Globus pallidus (tissue), 1 donor: ENCODE results near the gene TNS1.

Experiments used
- DNase-seq: peaks from one replicate; pipeline ENCODE4 v3.0.0-alpha.2; 2015; ENCODE audit warnings: low spot score

The TNS1 gene

GRCh38 chr2:217942731-217943335 lies 60.0 kb downstream of the TNS1 start:
- DNase-seq = peak; percentile 89

DNA sequence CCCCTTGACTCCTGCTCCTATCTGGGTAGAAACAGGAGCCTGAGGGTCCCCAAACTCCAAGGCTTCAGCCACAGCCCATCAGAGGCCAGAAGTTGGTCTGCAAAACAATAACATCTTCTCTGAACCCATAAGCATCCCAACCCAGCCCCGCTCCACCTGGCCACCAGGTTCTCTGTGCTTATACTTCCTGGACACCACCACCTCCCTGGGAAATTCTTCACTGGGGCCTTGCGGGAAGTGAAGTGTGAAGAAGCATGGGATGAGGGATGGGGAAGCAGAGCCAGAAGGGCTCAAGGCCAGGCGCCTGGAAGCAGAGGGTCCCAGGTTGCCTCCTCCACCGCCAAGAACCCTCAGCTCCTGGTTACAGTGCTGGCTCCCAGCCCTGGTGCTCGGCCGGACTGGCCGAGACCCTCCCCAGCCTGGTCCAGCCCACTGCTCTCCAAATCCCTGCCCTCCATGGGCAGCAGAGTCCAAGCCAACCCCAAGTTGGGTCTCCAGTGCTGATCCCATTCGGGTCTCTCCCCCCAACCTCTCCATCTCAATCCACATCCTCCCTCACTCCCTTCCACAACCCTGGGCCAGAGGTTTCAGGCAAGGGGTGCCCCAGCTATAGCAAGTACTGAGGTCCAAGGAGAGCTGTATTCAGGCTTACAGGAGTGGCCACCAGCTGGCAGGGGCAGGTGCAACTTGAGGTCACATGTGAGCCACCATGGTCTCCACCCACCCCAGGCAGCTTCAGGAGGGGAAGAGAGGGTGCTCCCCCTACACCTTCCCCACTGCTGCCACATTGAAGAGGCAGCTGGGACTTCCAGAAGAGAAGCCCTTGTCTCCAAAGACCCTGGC lies 60.7 kb downstream of the TNS1 start:
- no peak for DNase-seq

GRCh38 chr2:217941339-217941738 lies 61.5 kb downstream of the TNS1 start:
- no peak for DNase-seq

DNA sequence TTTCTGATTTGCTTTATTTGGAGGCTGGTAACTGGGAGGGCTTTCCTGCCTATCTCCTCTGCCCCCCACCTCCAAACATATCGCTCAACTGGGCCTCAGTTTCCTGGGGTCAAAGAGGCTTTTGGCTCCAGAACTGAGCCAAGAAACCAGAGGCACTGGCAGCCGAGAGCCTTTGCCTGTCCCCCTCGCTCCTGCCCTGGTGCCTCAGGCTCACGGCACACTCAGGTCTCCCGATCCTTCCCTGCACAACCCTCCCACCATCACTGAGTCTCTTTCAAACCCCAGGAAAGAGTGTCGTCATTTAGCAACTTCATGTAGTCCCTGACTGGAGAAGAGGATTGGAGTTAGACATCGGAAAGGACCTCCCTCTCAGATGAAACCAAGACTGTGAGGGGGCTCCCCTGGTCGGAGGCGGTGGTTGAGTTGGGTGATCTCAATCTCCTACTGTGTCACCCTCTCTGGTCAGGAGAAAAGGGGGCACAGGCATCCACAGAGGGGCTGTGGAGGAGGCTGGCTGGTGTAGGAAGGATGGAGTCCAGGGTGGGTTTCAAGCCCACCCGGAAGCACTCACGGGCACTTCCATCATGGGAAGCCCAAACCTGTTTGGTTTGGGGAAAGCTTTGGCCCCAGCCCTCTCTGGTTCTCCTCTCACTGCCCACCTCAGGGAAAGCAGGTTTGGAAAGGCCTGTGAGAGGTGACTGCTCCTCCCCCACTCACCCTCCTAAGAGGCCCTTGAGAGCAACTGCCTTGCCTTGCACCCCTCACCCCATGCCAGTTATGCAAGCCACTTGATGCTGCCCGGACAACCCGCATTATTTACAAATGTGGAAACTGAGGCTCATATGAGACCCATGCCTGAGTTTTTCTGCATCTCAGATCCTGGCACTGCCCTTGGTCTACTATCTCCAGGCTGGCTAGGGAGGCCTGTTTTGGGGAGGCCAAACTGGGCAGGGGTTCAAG lies 62.3 kb downstream of the TNS1 start:
- no peak for DNase-seq

DNA sequence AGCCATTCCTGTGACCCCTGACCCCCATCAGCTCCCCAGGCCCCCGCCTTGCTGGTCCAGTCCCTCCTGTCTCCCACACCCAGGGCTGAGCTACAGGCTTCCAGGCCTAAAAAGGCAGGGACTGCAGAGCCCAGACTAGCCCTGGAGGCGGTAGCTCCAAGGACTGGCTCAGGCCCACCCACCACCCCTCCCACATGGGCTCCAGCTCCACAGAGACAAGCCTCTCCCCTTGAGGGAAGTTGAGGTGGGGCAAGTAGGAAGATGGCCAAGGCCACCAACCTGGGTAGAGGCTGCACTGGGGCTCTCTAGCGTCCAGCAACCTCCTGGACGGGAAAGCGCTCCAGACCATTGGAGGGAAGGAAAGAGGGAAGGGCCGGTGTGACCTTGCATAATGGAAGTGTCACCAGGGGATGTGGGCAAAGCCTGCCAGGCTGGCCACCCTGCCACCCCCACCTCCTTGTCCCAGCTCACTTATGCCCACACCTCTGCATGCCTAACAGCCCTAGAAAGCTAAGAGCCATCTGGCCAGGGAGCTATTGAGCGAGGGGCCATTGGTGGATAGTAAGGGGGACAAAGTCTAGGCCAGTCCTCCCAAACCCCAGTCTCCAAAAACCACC lies 63.1 kb downstream of the TNS1 start:
- DNase-seq = no peak

DNA sequence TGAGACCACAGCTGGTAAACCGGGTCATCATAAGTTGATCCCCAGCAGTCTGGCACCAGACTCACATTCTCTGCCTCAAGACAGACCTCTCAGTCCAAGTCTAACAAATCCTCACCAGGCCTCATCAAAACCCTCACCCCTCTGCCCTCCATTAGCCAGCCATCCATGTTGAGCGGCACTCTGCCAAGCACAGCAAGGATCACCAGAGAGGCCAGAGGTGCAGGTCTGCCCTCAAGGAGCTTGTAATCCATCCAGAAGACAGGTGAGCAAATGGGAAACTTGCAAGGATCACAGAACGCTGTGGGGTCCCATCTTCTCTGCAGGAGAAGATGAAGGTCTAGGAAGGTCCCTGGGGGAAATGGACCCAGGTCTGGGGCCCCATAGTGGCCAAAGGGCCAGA lies 63.6 kb downstream of the TNS1 start:
- DNase-seq = no peak

DNA sequence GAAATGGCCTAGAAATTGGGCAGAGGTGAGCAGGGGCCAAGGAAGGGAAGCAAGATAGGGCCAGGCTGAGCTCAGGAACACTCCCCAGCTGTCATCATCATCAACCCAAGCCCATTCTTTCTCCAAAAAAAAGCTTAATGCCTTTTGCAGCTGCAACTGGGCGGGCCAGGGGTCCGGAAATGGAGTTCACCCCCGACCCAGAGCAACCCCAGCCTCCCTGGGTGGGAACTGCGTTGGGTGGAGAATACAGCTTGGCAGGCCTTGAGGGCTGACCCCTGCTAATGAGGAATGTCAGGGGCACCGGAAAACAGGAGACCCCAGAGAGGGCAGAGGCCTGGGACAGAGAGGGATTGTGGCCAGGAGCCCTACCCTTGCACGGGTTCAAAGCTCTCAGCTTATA lies 64.8 kb downstream of the TNS1 start:
- DNase-seq = no peak

DNA sequence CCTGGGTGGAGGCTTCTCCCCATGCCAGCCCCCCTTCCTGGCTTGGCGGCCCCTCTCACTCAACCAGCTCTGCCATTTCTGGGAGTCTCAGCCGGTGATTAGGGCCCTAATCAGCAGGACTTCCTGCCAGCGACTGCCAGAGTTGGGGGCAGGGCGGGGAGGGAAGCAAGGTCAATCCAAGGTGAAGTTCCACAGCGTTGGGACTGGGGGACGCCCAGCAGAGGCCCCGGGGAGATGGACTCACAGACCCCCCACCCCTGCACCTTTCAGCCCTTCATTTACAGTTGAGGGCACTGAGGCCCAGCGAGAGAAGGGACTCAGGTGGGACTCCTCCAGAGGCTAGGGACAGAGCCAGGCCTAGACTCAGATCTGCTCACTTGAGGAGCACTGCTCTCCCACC lies 65.3 kb downstream of the TNS1 start:
- no peak for DNase-seq

DNA sequence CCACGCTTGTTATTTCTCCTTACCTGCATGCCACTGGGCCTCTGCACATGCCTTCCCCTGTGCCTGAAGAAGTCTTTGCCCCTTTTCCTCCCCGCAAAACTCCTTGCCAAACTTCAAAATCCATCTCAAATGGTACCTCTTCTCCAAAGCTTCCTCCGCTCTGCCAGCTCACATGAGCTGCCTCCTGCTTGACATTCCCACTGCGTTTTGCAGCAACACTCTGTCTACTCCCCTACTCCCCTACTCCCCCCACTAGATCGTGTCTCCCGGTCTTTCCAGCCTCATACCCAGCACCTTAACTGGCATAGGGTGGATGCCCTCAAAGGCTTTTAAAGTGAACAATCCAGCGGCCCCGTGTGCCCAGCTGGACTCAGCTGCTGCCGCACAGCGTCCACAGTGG lies 65.8 kb downstream of the TNS1 start:
- DNase-seq = no peak

DNA sequence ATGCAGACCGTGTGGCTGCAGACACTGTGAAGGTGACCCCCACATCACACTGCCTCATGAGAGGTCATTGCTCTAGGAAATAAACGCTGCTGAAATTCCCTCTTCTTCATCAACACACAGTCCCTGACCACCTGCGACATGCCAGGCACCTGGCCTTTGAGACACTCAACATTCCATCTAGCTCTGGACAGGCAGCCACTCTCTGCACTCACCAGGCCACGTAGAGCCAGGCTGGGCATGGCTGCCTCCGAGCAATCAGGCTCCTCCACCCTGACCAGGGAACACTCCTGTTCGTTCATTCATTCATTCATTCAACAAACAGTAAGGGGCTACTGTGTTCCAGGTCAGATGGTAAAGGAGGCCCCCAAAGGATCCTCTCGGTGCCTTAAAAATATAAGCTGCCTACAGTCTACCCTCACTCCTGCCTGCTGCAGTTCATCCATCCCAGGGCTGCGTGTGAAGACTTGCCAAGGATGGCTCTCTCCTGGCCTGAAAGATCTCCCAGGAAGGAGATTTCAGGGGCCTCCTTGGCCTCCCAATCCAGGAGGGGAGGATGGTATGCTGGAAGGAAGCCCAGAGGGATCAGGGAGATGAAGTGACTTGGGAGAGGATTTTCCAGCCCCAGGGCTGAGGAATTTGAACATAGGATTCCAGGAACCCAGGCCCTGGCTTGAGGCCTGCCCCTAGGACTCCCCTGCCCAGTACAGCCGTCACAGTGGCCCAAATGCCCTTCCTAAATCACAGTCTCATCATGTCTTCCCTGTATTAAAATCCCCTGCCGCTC lies 66.7 kb downstream of the TNS1 start:
- DNase-seq = no peak

DNA sequence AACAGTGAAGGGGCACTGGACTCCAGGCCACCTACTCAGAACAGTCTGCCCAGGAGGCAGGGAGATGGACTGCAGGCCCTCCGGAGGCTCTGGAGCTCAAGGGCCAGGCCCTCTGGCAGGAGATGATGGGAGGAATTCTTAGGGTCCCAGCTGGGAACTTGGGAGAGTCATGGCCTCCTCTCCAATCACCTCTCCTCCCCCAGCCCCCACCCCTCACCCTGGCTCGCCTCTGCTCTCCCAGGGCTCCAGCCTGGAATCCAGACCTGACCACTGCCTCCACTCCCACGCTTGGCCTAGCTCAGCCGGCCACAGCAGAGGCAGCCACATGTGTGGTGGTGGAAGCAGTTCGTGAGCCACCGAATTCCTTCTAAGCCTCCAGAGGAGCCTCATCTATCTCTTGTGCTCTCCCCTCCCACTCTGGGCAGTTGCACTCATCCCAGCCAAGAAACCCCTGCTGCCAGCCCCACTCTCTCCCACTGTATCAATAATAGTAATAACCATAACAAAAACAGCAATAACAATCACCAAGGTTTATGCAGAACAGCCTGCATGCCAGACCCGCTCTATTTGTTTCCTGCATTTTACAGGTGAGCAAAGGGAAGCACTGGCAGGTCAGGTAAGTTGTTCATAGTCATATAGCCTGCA lies 67.4 kb downstream of the TNS1 start:
- DNase-seq = no peak

DNA sequence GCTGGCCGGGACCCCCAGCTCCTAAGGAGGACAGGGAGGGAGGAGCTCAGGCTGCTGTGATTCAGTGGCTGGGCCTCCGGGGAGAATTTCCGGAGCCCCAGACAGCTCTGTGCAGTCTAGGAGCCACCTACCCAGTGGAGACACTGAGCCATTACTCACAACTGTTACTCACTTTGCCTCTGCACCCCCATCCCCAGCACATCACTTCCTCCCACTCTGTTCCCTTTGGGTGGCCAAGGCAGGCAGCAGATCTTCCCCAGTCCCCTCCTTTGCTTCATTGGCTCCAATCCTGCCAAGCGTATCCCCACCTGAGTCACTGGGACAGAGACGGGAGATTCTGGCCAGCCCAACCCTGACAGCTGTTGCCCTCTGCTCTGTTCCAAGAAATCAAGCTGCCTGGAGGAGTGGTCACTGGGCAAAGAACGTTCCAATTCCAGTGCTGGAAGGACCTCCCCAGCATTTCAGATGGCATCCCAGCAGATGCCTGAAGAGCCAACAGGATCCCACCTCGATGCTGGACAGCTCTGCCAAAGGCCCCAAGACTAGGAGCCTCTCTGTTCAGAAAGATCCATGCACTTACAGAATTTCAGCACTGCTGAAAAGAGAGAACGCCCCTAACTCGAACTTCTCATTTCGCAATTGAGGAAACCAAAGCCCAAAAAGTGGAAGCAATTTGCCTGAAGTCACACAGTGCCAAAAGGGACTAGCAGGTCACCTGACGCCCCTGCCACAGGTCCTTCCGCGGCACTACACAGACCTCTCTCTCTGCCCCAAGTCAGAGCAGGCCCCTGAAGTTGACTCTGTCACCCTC lies 68.3 kb downstream of the TNS1 start:
- no peak for DNase-seq

DNA sequence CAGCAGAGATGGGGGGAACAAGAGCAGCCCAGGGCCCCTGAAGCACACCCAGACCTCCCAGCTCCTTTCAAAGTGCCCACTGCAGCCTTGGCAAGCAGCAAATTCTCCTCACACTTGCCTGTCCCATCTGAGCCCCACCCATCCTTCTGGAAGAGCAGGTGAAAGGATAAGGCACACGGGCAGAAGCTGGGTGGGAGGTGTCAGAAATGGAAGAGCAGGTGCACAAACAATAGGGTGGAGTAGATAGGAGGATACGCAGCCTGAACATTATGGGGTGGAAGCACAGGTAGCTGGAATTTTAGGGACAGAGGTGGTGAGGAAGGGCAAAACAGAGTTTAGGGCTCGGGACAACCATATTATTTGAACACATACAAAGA lies 69.2 kb downstream of the TNS1 start:
- DNase-seq = no peak

GRCh38 chr2:217932803-217933616 lies 69.8 kb downstream of the TNS1 start:
- DNase-seq = peak; percentile 43

GRCh38 chr2:217931846-217932560 lies 70.8 kb downstream of the TNS1 start:
- no peak for DNase-seq

- no peak for DNase-seq
These were observed 71.8 kb downstream of the TNS1 start for GRCh38 chr2:217930761-217931563.
